K562 (cell line): ENCODE data around the gene PIAS3. TPM values are rescaled to one million over a fixed set of nuclear protein-coding genes. Genes with fewer than 3 reads are reported as not detected.

Experiments
- CBX1 ChIP-seq: sonication (generic); IDR thresholded peaks from 2 replicates; pipeline ENCODE4 v1.6.1; 2016; ENCODE audit warnings: antibody characterized with exemption, low read depth, mild to moderate bottlenecking
- HDAC1 ChIP-seq, 2 experiments: fragments of 450-650 bp; IDR thresholded peaks; 2 replicates each; pipeline ENCODE4 v1.6.1; 2016 to 2017; ENCODE audit warnings: inconsistent platforms in 1 of 2, mild to moderate bottlenecking in 1 of 2, moderate library complexity in 1 of 2
- HDAC6 ChIP-seq: IDR thresholded peaks from 2 replicates; pipeline ENCODE4 v1.6.1; 2012; ENCODE audit warnings: low read depth, mild to moderate bottlenecking, control low read depth, inconsistent platforms, low read length, moderate library complexity
- MBD2 ChIP-seq: sonication (generic); IDR thresholded peaks from 2 replicates; pipeline ENCODE4 v1.6.1; 2016; ENCODE audit warnings: low read depth, borderline replicate concordance
- POLR2H ChIP-seq: IDR thresholded peaks from 2 replicates; pipeline ENCODE4 v1.6.1; 2016; ENCODE audit warnings: missing genetic modification characterization, low read depth, mild to moderate bottlenecking, control low read depth, missing compliant biosample characterization, moderate library complexity
- PREB ChIP-seq: sonication (generic); formaldehyde crosslinking; IDR thresholded peaks from 2 replicates; pipeline ENCODE4 v1.8.1; 2023; ENCODE audit warnings: mild to moderate bottlenecking, missing genetic modification reagents
- RFX5 ChIP-seq: IDR thresholded peaks from 2 replicates; pipeline ENCODE4 v1.6.1; 2011; ENCODE audit warnings: low read depth, mild to moderate bottlenecking, improper control_type of control experiment, low read length
- RREB1 ChIP-seq: fragments of 250-450 bp; sonication (Bioruptor Pico); IDR thresholded peaks from 2 replicates; pipeline ENCODE4 v1.4.0; 2020
- SAP30 ChIP-seq: fragments of 200-600 bp; sonication (generic); IDR thresholded peaks from 2 replicates; pipeline ENCODE4 v1.6.1; 2012; ENCODE audit warnings: borderline replicate concordance, low read depth, mild to moderate bottlenecking, moderate library complexity, low read length, control low read depth, inconsistent platforms; ENCODE audit not compliant: insufficient read depth, poor library complexity, severe bottlenecking
- SMARCA4 ChIP-seq: fragments of 450-650 bp; IDR thresholded peaks from 2 replicates; pipeline ENCODE4 v1.6.1; 2016
- TAF15 ChIP-seq: fragments of 200-400 bp; formaldehyde crosslinking; IDR thresholded peaks from 2 replicates; pipeline ENCODE4 v1.6.1; 2017; ENCODE audit warnings: mild to moderate bottlenecking, low read depth, low read length, moderate library complexity
- TAF9B ChIP-seq: fragments of 450-650 bp; IDR thresholded peaks from 2 replicates; pipeline ENCODE4 v1.6.1; 2018; ENCODE audit warnings: mild to moderate bottlenecking; ENCODE audit not compliant: partially characterized antibody
- TCF3 ChIP-seq: sonication (generic); formaldehyde crosslinking; IDR thresholded peaks from 2 replicates; pipeline ENCODE4 v1.4.0; 2020; ENCODE audit warnings: mild to moderate bottlenecking, missing genetic modification reagents
- ZBTB17 ChIP-seq: fragments of 450-650 bp; formaldehyde crosslinking; IDR thresholded peaks from 2 replicates; pipeline ENCODE4 v1.4.0; 2020; ENCODE audit warnings: mild to moderate bottlenecking
- ZNF133 ChIP-seq: fragments of 250-450 bp; sonication (Bioruptor Pico); IDR thresholded peaks from 2 replicates; pipeline ENCODE4 v1.4.0; 2020; ENCODE audit warnings: mild to moderate bottlenecking
- ZNF253 ChIP-seq: fragments of 250-450 bp; sonication (Bioruptor Pico); conservative IDR thresholded peaks from 2 replicates; pipeline ENCODE4 v1.6.1; 2021; ENCODE audit warnings: mild to moderate bottlenecking
- polyA plus RNA-seq, 8 experiments: library from polyadenylated mRNA; depleted of rRNA in 4 of 8; stranded (reverse) in 5 of 8; unstranded in 3 of 8; fragments of >200 nt; fragmentation: Nextera tagmentation in 2 of 8; fragmentation: Illumina TruSeq in 1 of 8; extraction: Ambion mirVana in 2 of 8; extraction: Trizol in 1 of 8; gene quantifications; 2 replicates each; pipeline versions ENCODE4 v1.2.1 to v1.2.3, GENCODE V29; 2011 to 2014; ENCODE audit warnings: inconsistent platforms in 1 of 8, missing spikeins in 1 of 8
- total RNA-seq, 7 experiments: library from RNA; depleted of rRNA in 6 of 7; stranded (reverse); fragments of >200 nt in 6 of 7; fragmentation: Illumina TruSeq in 2 of 7; extraction: Trizol in 2 of 7; gene quantifications; 2 replicates each; pipeline versions ENCODE4 v1.2.1 to v1.2.3, GENCODE V29; 2011 to 2021; ENCODE audit warnings: low replicate concordance in 1 of 7
- TF ChIP-seq, protein P1 (sequence below): fragments of 450-650 bp; formaldehyde crosslinking; IDR thresholded peaks from 2 replicates; pipeline ENCODE4 v1.4.0; 2020; ENCODE audit warnings: mild to moderate bottlenecking
- TF ChIP-seq, protein P2 (sequence below): fragments of 450-650 bp; IDR thresholded peaks from 2 replicates; pipeline ENCODE4 v1.6.1; 2016

PIAS3 gene
- total and polyA plus RNA-seq, 9 of the 15 experiments (the other 6 are each of a cell fraction or from before 2014, with no cell fraction given): 1.1 to 25.6 (median 7.9) TPM

- TF ChIP-seq PREB (CRISPR knock-in tag): no peak; the same call in 1 of the 2 replicates
- TF ChIP-seq RREB1 (CRISPR knock-in tag): peak; percentile 65; the same call in 1 of the 2 replicates
- TF ChIP-seq MBD2: peak; percentile 54; the same call in 1 of the 2 replicates
- TF ChIP-seq POLR2H (tag): peak; percentile 83
- TF ChIP-seq SMARCA4: no peak; the same call in 1 of the 2 replicates
- no peak for TF ChIP-seq HDAC6
- TF ChIP-seq ZNF133 (CRISPR knock-in tag): no peak
- TF ChIP-seq CBX1: 0 out of 2 replicates have a peak, but pooled peaks have one; percentile 31
- TF ChIP-seq SAP30: peak; percentile 77
- no peak for TF ChIP-seq RFX5
- no peak for TF ChIP-seq ZNF253 (CRISPR knock-in tag)
- no peak for TF ChIP-seq TAF15
- 0 out of 2 replicates have a peak, but pooled peaks have one; percentile 71 for TF ChIP-seq ZBTB17 (CRISPR knock-in tag)
- TF ChIP-seq TAF9B: peak; percentile 90
- no peak for TF ChIP-seq TCF3 (CRISPR knock-in tag)
- TF ChIP-seq HDAC1 (IDR thresholded peaks at IDR 0.05): peak in 1 of 2 experiments; percentile 89; a peak in 2 of 4 replicates
- TF ChIP-seq, protein P1, sequence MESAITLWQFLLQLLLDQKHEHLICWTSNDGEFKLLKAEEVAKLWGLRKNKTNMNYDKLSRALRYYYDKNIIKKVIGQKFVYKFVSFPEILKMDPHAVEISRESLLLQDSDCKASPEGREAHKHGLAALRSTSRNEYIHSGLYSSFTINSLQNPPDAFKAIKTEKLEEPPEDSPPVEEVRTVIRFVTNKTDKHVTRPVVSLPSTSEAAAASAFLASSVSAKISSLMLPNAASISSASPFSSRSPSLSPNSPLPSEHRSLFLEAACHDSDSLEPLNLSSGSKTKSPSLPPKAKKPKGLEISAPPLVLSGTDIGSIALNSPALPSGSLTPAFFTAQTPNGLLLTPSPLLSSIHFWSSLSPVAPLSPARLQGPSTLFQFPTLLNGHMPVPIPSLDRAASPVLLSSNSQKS (CRISPR knock-in tag): no peak
- TF ChIP-seq, protein P2, sequence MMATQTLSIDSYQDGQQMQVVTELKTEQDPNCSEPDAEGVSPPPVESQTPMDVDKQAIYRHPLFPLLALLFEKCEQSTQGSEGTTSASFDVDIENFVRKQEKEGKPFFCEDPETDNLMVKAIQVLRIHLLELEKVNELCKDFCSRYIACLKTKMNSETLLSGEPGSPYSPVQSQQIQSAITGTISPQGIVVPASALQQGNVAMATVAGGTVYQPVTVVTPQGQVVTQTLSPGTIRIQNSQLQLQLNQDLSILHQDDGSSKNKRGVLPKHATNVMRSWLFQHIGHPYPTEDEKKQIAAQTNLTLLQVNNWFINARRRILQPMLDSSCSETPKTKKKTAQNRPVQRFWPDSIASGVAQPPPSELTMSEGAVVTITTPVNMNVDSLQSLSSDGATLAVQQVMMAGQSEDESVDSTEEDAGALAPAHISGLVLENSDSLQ: peak; percentile 29; the same call in 1 of the 2 replicates
Measured at GRCh38 chr1:145823565-145824498, 35.0 kb downstream of the PIAS3 start, which contains the start of the genes POLR3C and RNF115 (continued).
